UCSD-AML1 (cell line): ENCODE results near the gene ARTN.
A peak's percentile ranks its signal among the peaks of the same experiment; 100 is the strongest.

Experiments
- DNase-seq: peaks from one replicate; lab custom pipeline; 2025; ENCODE audit not compliant: unreplicated experiment; lab: John Stamatoyannopoulos, UW

Gene ARTN

DNA sequence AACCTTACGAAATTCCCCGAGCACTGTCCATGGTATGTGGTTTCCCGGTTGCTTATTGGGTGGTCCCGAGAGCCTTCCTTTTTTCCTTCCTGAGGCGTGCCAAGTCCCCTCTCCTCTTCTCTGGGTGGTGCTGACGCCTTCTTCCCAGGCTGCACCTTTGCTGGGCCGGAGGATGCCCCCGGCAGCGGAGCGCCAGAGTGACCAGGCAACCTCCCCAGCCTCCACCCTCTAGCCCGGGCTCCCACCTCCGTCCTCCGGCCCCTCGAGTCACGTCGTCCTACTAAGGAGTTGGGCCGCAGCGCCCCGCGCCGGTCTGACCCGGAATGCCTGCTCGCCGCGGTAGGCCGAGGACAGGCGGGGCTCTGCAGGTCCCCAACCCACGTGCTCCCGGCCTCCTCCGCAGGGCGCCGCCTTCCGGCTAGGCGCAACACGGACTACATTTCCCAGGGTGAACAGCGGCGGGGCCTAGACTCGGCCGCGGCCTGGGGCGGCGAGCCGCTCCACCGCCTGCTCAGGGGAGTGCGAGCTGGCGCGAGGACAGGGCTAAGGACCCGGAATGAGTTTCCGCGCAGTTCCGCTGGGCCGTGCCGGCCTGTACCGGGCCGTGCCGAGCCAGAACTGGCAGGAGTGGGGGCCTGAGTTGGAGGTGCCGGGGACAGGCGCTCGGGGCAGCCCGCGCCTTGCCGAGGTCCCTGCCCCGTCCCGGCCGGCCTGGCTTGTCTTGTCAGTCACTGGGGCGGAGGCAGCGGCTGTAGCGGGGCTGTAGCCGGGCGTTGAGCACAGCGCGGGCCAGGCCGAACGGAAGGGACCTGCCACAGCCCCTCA is 12.8 kb downstream of the ARTN start, which contains the start of gene IPO13:
IPO13 (plus strand) TSS at position 715 of the 825 bp plus-strand sequence. CDS start 651 bp downstream, outside the sequence.
- DNase-seq = peak; percentile 97

DNA sequence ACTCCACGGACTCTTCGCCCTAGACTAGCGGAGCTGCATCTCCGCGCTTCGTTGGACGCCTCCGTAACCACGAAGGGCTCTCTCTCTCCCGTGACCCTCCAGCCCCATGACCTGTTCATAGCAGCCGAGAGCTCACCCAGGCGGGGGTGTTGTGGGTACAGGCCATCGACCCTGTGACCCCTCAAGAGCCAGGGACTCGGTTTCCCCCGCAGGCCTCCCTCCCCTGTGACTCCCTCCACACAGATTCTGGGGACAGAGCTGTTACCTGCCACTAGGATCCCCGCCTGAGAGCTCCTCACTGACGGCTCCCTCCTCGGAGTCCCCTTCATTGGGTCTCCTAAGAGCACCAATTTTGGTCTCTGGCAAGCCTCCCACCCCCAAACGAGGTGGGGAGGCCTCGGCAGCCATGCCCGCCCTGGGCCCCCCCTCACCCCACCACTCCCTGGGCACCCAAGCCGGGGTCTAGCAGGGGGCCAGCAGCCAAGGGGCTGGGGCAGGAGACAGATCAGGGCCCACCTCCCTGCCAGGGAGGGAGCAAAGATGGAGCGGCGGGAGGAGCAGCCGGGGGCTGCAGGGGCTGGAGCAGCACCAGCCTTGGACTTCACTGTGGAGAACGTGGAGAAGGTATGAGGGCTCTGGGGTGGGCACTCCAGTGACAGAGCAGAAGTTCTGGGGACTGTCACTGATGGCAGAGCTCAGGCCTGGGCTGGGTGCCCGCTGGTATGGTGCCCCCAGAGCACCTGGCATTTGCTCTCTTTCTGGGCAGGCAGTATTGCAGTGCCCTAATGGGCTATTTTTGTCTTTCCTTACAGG is 13.7 kb downstream of the ARTN start:
- no peak for DNase-seq

DNA sequence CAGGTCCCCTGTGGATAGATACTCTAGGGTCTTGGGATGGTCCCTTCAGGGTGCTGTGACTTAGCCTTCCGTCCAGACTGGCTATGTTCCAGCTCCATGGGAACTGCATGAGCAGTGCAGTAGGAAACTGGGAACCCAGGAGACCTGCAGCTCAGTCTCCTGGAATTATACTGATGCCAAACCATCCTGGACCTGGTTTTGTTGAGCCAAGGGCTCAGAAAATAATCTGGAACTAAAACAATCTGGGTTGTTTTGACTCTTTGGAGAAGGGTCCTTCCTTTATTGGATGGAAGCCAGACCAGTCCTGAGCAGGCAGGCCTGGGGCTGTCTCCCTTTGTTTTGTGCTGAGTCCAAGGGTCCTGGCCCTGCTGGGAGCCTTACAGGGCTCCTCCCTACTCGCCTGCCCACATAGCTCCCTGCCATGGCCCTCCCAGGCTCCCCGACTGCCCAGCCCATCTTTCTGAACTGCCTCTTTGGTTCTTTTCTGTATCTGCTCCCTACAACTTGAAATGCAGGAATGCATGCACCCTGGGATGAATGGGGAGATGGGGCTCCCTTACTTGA is 14.4 kb downstream of the ARTN start:
- no peak for DNase-seq

DNA sequence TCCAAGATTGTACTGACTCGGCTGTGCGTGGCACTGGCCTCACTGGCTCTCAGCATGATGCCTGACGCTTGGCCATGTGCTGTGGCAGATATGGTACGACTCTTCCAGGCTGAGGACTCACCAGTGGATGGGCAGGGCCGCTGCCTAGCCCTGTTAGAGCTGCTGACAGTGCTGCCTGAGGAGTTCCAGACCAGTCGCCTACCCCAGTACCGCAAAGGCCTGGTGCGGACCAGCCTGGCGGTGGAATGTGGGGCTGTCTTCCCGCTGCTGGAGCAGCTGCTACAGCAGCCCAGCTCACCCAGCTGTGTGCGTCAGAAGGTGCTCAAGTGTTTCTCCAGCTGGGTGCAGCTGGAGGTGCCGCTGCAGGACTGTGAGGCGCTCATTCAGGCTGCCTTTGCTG is 16.1 kb downstream of the ARTN start:
- DNase-seq = no peak

DNA sequence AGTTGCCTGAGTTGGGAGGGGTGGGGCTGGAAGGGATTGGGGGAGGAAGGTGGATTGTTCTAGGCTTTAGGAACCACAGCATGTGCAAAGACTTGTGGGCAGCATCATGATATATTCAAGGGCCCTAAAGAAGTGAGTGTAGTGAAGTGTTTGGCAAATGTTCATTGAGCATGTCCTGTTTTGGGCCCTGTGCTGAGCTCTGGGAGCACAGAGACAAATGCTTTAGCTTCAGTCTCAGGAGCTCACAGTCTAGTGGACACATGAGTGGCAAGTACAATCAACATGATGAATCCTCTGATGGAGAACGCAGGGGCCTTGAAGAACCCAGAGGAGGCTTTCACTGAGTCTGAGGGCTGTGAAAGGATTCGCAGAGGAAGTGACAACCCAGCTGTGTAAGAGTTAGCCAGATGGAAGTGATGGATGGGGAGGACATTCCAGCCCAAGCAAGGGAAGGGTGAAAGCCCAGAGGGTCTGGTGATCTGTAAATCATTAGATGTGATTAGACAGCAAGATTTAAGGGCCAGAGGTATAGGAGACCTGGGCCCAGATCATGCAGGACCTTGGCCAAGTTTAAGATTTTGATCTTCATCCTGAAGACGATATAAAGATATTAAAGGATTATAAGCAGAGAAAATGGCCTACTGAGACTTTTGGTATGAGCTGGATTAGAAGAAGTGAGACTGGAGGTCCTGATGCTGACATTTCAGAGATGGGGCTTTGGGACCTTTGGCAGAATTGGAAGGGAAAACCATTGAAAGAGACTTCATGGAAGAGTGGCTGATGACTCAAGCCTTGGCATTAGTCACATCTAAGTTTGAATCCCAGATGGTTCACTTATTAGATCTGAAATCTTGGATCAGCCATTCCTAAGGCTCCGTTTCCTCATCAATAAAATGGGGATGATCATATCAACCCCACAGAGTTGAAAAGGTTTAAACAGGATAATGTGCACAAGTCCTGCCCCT is 17.7 kb downstream of the ARTN start:
- DNase-seq = no peak

DNA sequence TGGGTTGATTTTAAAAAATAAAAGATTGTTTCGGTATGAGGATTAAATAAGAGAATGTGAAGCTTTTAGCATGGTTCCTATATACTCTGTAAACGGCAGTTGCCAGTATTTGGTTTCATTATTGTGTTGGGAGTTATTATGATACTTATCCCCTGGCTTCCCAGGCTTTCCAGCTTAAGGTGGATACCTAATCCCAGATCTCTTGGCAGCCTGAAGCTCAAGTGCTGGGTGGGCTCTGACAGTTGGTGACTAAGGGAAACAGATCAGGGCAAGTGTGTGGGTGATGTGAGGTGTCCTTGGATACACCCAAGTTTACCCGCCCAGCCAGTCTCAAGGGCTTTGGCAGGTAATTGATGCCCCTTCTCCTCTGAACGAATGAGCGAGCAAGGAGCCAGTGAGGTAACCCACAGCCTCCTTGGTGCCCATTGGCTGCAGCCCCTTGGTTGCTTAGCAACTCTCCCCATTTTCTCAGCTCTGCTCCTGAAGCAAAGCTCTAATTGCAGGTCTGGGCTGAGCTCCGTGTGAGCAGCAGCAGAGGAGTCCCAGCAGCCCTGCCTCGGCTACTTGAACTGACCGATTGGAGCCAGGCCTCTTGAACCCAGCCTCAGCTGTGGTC is 19.2 kb downstream of the ARTN start:
- no peak for DNase-seq

DNA sequence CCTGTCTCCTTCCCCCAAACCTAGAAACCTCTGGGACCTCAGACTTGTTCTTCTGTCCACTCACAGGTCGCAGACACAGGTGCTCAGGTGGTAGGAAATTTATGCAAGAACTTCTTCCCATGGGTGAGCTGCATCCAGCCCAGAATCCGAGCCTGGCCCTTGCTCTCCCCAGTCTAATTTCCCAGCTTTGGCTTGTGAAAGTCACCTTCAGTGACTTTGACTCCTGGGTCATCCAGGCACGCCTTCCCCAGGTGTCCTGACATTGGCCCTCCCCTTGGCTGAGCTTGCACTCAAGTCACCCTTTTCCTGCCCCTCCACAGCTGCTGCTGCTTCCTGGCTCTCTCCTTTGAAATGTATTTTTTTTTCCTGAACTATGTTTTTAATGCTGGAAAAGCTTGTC is 19.8 kb downstream of the ARTN start:
- DNase-seq = no peak

DNA sequence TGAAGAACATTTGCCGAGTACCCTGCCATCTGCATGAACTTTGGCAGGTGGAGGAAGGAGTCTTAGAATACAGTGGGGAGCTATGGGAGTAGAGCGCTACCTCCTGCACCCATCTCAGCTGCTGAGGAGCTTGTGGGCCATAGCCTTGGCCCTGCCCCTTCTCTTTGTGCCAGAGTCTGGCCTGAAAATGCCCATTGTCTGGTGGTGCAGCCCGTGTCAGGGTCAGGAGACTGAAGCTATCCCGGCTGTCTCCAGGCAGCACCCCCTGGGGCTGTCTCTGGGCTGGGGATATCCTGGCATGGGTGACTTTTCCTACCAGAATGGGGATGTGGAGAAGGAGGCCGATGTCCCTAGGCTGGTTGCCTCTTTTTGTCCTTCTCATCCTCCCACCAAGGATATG is 20.4 kb downstream of the ARTN start:
- DNase-seq = no peak

DNA sequence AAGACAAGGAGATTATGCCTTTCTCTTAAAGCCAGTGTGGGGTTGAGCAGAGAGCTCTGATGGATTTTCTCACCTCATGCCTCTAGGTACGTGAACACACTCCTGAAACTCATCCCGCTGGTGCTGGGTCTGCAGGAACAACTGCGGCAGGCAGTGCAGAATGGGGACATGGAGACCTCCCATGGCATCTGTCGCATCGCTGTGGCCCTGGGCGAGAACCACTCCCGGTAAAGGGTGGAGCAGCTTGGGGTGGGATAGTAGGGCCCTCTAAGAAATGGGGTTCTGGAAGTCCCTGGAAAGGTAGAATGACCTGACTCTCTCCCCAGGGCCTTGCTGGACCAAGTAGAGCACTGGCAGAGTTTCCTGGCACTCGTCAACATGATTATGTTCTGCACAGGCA is 22.6 kb downstream of the ARTN start:
- no peak for DNase-seq

DNA sequence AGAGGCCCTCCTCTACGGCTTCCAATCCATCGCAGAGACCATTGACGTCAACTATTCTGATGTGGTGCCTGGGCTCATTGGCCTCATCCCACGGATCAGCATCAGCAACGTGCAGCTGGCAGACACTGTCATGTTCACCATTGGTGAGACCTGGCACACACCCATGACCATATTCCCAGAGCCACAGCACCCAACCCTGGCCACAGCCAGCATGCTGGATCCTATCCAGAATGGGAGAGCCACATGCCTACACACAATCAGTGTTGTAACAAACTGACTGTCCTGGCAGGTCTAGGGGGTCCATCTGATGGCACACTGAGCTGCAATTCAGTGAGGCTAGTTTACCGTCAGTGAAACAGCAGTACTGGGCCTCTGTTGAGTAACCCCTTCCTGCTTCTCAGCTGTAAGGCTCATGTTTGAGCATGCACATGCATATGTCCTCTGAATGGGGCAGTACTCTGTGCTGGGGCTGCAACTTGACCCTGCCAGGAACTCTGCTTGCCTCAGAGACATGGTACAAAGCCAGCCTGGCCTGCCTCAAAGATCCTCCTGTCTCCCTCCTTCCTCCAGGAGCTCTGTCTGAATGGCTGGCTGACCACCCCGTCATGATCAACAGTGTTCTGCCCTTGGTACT is 23.9 kb downstream of the ARTN start:
- no peak for DNase-seq

DNA sequence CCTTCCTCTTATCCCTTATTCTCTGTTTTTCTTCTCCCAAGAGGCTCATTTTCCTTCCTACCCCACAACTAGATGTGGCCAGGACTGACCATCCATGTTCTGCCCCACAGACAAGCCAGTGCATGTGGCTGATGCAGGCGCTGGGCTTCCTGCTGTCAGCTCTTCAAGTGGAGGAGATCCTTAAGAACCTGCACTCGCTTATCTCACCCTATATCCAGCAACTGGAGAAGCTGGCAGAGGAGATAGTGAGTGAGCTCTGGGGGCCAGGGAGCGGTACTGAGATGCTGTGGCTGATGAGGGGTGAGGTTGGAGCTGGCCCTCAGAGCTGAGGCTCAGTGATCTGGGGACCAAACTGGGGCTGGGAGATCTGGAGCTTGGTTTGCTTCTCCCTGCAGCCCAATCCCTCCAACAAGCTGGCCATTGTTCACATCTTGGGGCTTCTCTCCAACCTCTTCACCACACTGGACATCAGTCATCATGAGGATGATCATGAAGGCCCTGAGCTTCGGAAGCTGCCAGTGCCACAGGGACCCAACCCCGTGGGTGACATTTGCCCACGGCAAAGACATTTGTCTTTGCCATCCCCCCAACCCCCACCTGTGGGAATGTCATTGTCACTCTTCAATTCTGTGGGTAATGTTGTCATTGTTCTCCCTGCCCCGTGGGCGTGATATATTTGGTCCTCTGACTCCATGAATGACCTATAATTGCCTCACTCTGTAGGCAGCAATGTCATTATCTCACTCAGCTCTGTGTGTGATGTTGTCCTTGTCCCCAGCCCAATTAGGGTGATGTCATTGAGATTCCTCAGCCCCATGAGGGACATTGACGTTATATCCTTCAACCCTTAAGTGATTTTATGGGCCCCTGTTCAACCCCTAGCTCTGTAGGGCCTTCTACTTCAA is 25.0 kb downstream of the ARTN start:
- no peak for DNase-seq

DNA sequence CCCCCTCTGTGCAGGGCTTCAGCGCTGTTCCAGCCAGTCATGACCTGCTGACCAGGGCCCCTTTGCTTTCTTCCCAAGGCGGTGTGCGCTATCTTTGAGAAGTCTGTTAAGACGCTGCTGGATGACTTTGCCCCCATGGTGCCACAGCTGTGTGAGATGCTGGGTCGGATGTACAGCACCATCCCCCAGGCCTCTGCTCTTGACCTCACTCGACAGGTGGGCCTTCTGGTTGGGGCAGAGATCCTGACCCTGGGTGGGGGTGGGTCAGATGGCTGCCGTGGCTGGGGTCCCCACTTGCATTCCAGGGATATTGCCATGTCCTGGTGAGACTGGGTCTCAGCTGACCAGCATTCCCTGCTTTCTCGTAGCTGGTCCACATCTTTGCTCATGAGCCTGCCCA is 27.2 kb downstream of the ARTN start:
- DNase-seq = no peak

DNA sequence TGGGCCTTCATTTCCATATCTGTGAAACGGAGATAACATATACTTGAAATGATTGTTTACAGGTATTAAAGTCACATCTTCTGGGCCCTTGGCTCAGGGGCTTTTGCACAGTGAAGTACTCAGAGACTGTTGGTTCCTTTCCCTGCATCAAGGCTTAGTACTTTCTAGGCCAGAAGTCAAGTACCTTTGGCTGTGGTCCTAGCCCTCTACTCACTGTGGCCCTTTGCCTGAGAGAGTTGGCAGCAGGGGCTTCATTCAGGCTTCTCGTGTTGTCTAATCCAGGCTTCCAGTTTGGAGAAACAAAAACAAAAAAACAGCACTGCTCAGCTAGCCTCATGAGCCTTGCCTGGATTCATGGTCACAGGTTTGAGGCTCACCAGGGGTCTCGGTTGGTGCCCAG is 28.1 kb downstream of the ARTN start:
- DNase-seq = no peak

DNA sequence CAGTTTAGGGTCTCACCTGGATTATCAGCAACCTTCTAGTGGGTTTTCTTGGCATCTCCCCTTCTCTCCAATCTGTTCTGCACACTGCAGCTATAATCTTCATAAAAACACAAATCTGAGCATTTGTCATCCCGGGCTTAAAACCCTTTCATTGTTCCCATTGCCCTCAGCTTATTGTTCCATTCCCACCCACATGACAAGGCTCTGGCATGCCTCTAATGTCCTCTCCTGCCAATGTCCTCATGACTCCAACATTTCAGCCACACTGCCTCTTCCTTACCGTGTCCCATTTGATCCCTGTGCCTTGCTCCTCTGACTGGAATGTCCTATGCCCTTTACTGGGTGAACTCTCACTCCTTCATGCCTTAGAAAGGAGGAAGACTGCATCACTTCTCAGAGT is 28.7 kb downstream of the ARTN start:
- DNase-seq = no peak

DNA sequence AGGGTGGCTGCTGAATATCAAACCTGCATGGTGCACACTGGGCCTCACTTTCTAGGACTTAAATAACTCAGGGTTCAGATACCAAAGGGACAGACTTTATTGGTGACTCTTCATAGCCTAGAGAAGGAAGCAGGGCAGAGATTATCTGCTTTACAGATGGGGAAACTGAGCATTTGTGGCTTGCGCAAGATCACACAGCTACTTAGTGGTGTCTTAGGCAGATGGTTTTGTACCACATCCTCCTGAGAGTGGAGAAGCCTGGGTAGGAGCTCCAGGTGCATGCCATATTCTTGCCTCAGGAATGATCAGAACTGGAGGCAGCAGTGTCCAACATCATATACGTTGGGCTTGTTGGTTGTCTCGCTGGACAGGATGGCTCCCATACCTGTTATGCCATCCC is 29.4 kb downstream of the ARTN start:
- DNase-seq = no peak

DNA sequence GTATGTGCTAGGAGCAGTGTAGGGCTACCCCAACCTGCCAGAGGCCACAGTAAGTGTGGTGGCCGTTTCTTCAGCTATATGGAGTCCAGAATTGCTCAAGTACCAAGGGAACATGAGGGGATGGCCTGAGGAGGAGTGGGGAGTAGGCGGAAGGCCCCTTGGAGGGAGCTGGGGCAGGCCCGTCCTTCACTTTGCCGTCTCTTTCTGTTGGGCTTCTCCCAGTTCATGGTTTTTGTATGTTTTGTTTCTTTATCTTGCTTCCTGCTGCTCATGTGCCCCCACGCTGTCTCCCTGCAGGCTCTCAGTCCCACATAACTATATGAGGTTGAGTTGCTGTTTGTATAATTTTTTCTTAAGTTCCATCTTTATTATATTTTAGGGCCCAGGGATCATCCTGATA is 30.3 kb downstream of the ARTN start:
- no peak for DNase-seq

DNA sequence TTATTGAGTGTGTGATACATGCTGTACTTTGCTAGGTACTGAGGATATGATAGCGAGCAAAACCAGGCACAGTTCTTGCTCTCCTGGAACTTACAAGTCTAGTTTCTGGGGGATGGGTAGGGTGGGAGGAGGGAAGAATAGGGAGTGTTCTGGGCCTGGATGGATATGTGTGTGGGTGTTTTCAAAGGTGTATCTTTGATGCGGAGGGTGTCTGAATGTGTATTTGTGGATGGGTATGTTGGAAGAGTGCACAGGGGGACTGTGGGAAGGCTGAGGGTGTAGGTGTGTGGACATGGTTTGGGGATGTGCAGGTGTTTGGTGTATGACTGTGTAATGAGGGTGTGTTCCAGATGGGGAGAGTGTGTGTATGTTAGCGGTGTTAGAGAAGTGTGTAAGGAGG is 31.7 kb downstream of the ARTN start:
- DNase-seq = no peak

DNA sequence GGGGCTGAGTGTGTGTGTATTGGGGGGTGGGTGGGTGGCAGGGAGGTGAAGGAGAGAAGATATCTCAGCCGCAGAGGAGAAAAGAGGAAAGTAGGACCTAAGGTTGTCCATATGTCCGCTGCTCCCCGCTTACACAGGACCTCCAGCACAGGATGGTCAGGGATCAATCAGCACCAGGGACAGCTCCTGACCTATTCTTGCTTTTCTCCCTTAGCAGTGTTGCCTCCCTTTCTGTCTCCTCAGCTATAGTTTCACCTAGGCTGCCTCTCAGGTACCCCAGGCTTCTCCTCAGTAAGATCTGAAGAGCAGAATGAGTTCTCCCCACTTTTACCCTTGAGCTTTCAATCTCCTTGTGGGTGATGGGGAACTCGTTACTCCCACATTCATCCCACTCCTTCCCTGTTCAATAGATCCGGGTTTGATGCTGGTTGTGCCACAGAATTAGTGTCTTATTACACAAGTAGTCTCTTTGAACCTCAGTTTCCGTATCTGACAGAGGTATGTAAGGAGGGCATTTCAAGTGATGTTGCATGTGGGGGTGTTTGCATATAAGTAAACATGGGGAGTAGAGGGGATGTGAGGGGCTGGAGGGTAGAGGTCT is 34.8 kb downstream of the ARTN start:
- DNase-seq = peak; percentile 19

DNA sequence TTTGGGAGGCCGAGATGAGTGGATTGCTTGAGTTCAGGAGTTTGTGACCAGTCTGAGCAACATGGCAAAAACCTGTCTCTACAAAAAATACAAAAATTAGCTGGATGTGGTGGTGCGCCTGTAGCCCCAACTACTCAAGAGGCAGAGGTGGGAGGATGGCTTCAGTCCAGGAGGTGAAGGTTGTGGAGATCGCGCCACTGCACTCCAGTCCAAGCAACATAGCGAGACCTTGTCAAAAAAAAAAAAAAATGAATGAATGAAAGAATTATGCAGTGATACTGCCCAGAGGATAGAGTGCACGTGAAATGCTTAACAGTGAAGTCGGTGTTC is 35.8 kb downstream of the ARTN start:
- DNase-seq = no peak
